GDM1 (cell line): ENCODE measurements around the gene GRAP.

Source experiments
- DNase-seq: peaks from one replicate; lab custom pipeline; 2025; lab: John Stamatoyannopoulos, UW

The GRAP gene

GRCh38 chr17:18984273-18985114, 62.3 kb downstream of the GRAP start:
- no peak for DNase-seq

DNA sequence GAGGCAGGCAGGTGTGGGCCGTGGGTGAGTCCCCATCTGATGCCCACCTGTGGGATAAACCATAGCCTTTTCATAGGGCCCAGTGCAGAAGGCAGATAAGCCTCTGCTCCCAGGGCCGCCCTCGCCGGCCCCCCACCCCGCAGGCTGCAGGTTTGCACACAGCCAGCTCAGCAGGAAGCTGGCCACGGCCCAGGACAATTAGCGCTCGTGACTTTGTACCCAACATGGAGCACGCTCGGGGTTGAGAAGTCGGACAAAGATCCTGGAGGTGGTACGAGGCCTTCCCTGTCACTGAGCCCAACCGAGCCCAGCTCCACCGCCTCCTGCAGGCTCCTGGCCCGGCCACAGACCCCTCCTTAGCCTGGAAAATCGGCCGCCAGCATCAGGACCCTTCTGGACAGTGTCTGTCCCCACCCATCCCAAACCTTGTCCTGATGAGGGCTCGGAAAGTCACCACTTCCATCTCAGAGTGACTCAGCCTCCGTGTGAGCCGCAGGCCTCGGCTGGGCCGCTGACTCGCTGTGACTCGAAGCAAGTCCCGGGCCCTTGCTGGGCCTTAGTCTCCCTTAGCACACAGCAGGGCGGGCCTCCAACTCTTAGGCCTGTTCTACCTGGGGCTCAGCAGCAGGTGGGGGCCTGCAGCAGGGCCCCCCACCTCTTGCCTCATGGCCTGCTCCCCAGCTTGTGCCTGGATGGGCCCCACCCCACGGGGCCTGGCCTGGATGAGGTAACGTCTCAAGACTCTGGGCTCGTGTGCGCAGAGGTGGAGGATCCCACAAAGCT, 64.9 kb downstream of the GRAP start:
- DNase-seq, result no peak

DNA sequence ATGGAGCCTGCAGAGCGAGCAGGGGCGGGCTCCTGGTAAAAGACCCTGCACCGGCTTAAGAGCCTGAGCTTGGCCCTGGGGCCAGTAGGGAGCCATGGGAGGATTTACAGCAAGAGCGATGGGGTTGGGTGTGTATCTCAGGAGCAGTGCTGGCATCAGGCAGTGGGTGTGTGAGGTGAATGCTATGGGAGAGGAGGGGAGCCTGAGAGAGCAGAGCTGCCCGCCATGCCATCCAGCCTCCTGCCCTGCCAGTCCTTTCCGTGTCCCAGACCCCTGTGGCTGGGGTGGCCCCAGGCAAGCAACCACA, 65.5 kb downstream of the GRAP start:
- no peak for DNase-seq

DNA sequence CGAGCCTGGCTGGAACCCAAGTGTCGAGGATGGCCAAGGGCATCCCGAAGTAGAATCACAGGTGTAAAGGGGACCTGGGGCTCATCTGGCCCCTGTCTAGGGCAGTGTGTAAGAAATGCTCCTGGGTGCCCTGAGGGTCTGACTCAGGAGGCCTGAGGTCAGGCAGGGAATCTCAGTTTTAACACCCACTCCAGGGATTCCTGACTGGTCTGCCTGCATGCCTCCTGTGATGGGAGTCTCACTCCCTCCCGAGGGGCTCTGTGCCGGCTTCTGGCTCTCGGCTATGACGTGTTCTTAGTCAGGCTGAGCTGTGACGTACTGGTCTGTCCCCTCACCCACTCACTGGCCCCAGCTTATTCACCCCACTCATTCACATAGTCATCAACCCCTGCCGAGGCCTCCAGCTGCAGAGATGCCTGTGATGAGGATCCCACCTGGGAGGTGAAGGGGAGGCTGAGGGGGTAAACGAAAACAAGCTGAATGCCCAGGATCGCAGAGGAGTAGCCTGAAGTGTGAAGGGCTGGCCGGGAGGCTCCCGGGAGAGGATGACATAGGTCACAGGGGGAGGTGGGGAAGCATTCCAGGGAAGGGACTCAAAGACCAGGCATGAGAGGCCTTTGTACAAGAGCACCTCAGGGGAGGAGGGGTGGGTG, 65.9 kb downstream of the GRAP start:
- no peak for DNase-seq

DNA sequence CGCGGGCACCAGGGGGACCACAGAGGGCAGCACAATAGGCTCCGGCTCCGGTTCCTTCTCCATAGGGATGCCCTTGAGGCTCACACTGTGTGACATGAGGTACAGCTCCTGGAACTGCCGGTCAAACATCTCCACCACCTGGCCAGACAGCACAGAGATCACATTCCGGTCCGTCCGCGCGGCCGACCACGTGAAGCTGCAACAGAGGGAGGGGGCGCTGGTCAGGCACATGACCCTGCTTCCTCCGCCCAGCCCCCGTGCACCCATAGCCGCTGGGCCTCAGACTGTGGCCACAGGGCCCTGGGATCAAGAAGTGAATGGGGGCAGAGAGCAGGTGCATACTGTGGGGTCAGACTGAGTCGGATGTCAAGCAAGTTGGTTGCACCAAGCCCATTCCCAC, 68.1 kb downstream of the GRAP start:
- DNase-seq, result no peak

GRCh38 chr17:18978050-18978449, 68.7 kb downstream of the GRAP start:
- DNase-seq, result no peak

- DNase-seq, result no peak
These were observed 69.1 kb downstream of the GRAP start for GRCh38 chr17:18977646-18978045.

- DNase-seq, result no peak
These were observed 69.7 kb downstream of the GRAP start for GRCh38 chr17:18977021-18977420.

- no peak for DNase-seq
These were observed 70.6 kb downstream of the GRAP start for GRCh38 chr17:18976201-18976600.

DNA sequence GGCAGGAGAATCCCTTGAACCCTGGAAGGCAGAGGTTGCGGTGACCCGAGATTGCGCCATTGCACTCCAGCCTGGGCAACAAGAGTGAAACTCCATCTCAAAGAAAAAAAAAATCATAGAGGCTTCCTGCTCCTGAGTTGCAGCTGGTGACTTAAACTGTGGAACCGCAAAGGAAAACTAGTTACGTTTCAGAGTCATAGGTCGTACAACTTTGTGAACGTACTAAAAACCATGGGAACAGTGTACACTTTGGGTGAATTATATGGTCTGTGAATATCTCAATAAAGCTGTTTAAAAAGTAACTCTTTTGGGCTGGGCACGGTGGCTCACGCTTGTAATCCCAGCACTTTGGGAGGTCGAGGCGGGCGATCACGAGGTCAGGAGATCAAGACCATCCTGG, 71.2 kb downstream of the GRAP start:
- DNase-seq, result no peak

DNA sequence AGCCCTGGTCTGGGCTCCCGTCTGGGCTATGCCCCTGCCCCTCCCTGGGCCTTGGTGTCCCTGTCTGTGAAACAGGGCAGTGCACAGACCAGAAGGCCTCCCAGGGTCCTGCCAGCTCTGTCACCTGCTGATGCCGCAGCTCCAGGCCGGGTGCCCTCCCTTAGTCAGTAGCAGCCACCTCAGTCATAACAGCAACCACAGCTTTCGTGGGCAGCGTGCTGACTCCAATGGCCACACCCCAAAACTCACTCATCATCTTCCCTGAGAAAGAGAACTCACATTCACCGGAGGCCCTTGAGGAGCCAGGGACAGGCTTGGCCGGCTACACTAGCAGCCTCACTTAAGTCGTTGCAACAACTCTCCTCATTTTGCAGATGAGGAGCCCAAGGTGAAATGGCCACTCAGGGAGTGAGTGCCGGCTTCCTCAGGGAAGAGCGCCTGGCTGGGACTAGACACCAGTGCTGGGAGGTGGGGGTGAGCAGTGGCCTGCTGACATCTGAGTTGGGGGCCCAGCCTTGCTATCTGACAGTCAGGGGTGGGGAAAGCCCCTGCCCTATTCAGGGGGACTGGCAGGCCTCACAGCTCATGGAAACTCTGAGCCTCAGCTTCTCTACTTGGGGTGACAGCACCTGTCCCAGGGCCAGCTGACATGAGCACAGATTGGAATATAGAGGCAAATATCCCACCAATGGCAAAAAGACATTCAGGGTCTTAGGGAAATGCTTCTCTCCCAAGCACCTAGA, 72.2 kb downstream of the GRAP start:
- no peak for DNase-seq

DNA sequence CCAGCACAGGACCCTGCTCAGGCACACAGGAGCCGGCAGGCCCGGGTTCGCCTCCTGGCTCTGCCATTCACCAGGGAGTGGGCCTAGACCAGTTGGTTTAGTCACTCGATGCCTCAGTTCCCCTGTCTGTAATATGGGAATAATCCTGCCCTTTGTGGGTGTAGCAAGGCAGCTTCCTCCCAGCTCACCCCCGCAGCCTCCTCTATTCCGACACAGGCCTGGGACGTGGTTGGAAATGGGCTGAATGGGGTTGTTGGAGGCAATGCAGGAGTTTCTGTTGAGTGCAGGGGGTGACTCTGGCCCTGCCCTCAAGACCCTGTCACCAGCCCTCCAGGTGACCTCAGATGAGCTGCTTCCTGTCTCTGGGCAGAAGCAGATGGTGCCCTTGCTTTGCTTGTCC, 75.0 kb downstream of the GRAP start:
- DNase-seq, result no peak
